SU-DHL-6 (cell line): ENCODE measurements around the gene SELENOS.

ENCODE experiments used
- H2AFZ ChIP-seq: fragments of 200-600 bp; sonication (generic); 2 replicates; pipeline ENCODE4 v1.6.1; 2014; ENCODE audit warnings: low read depth, mild to moderate bottlenecking, moderate library complexity, mixed read lengths, antibody characterized with exemption, low read length; ENCODE audit not compliant: severe bottlenecking
- H3F3A ChIP-seq: fragments of 200-600 bp; shearing (Covaris generic); 2 replicates; pipeline ENCODE4 v1.6.0; 2016; ENCODE audit warnings: antibody characterized with exemption, mild to moderate bottlenecking; ENCODE audit not compliant: insufficient read depth
- H3K27ac ChIP-seq: fragments of 200-600 bp; sonication (generic); 2 replicates; pipeline ENCODE4 v1.5.1; 2016; ENCODE audit warnings: low read depth, mild to moderate bottlenecking, low read length, moderate library complexity, mixed read lengths
- H3K27me3 ChIP-seq: fragments of 200-600 bp; sonication (generic), shearing (Covaris generic); 2 replicates; pipeline ENCODE4 v1.6.0; 2014; ENCODE audit warnings: mild to moderate bottlenecking, low read length
- H3K36me3 ChIP-seq: fragments of 200-600 bp; sonication (generic); 2 replicates; pipeline ENCODE4 v1.6.1; 2014; ENCODE audit warnings: mild to moderate bottlenecking, low read length, mixed read lengths
- H3K4me2 ChIP-seq: fragments of 300-600, 200-600 bp; shearing (Covaris generic), sonication (generic); 2 replicates; pipeline ENCODE4 v1.6.0; 2014; ENCODE audit warnings: low read length, low read depth, mild to moderate bottlenecking; ENCODE audit not compliant: poor library complexity, severe bottlenecking
- H3K4me3 ChIP-seq: fragments of 200-600 bp; sonication (generic); 2 replicates; pipeline ENCODE4 v1.5.1; 2014; ENCODE audit warnings: antibody characterized with exemption, low read length, mild to moderate bottlenecking, mixed read lengths; ENCODE audit not compliant: insufficient read depth, poor library complexity, severe bottlenecking
- H3K79me2 ChIP-seq: fragments of 200-600 bp; sonication (generic); 2 replicates; pipeline ENCODE4 v1.6.1; 2014; ENCODE audit warnings: mild to moderate bottlenecking, low read length, moderate library complexity; ENCODE audit not compliant: insufficient read depth
- H3K9ac ChIP-seq: fragments of 200-600 bp; sonication (generic); 2 replicates; pipeline ENCODE4 v1.7.0; 2014; ENCODE audit warnings: mild to moderate bottlenecking, low read length
- H3K9me2 ChIP-seq: fragments of 200-600 bp; sonication (generic); replicated peaks from 2 replicates; pipeline ENCODE4 v1.6.1; 2014; ENCODE audit warnings: low read length; ENCODE audit not compliant: insufficient read depth
- H3K9me3 ChIP-seq: fragments of 200-600 bp; sonication (generic); 2 replicates; pipeline ENCODE4 v1.6.1; 2014; ENCODE audit warnings: low read length, mixed read lengths; ENCODE audit not compliant: insufficient read depth
- H4K20me1 ChIP-seq: fragments of 200-600 bp; sonication (generic); 2 replicates; pipeline ENCODE4 v1.6.1; 2014; ENCODE audit warnings: low read depth, mild to moderate bottlenecking, antibody characterized with exemption, low read length, moderate library complexity, mixed read lengths
- EZH2phosphoT487 ChIP-seq: fragments of 200-600 bp; sonication (generic), shearing (Covaris generic); conservative IDR thresholded peaks from 2 replicates; pipeline ENCODE4 v1.6.1; 2018; ENCODE audit warnings: mild to moderate bottlenecking, antibody characterized with exemption, low read length, moderate library complexity, mixed read lengths
- TF ChIP-seq, protein P1 (sequence below): fragments of 200-600 bp; sonication (generic); IDR thresholded peaks from one replicate; pipeline ENCODE4 v1.5.1; 2017; ENCODE audit warnings: antibody characterized with exemption, mild to moderate bottlenecking, low read length, moderate library complexity; ENCODE audit not compliant: insufficient read depth, poor library complexity, severe bottlenecking

SELENOS gene, protein sequence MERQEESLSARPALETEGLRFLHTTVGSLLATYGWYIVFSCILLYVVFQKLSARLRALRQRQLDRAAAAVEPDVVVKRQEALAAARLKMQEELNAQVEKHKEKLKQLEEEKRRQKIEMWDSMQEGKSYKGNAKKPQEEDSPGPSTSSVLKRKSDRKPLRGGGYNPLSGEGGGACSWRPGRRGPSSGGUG

DNA sequence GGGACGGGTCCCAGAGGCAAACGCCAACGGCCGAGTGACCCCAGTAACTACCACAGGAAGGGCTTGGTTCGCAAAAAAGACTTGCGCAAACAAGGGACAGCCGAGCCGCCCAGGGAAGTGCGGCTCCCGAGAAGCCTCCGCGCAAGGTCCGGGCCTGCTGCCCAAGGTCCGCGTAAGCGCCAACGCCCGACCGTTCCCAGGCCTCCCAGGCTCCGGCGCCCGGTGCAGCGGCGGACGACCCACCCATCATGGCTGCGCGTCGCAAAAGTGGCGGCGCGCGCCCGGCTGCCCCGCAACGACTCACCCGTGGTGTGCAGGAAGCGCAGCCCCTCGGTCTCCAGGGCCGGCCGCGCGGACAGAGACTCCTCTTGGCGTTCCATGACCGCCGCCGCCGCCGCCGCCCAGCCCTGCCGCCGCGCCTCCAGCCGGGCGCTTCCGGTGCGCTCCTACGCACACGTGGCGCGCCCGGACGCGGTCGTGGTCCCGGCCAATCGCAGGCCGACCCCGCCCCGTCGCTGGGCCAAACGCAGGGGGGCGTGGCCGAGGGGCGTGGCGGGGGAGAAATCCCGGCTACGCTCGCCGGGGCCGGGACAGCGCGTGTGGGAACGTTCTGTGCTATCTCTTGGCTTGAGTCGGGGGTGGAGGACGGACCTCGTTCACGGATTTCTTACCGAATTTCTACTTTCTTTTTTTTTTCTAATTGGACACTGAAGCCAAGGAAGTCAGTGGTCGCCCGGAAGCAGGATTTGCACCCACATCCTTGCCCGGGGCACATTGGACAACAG lies at the start of gene SELENOS:
Gene SELENOS (minus strand): TSS at position 448 of the 785 bp plus-strand sequence. CDS start 68 bp downstream, at position 380.
- H3K9me2 ChIP-seq: no peaks in the 10 kb centered on the region
- peak within 1 kb of the TSS; percentile 77 for H3K9ac ChIP-seq
- peak within 1 kb of the TSS; percentile 96 for H3K4me2 ChIP-seq
- H3K79me2 ChIP-seq: peaks cover 11% of the 10 kb centered on the region
- H3K27me3 ChIP-seq: no peaks in the 10 kb centered on the region
- H3K36me3 ChIP-seq: peaks cover 14% of the 10 kb centered on the region; the same call in 1 of the 2 replicates
- H4K20me1 ChIP-seq: no peaks in the 10 kb centered on the region
- peaks cover 34% of the 10 kb centered on the region for H3F3A ChIP-seq
- no peak for TF ChIP-seq EZH2phosphoT487
- TF ChIP-seq, protein P1, sequence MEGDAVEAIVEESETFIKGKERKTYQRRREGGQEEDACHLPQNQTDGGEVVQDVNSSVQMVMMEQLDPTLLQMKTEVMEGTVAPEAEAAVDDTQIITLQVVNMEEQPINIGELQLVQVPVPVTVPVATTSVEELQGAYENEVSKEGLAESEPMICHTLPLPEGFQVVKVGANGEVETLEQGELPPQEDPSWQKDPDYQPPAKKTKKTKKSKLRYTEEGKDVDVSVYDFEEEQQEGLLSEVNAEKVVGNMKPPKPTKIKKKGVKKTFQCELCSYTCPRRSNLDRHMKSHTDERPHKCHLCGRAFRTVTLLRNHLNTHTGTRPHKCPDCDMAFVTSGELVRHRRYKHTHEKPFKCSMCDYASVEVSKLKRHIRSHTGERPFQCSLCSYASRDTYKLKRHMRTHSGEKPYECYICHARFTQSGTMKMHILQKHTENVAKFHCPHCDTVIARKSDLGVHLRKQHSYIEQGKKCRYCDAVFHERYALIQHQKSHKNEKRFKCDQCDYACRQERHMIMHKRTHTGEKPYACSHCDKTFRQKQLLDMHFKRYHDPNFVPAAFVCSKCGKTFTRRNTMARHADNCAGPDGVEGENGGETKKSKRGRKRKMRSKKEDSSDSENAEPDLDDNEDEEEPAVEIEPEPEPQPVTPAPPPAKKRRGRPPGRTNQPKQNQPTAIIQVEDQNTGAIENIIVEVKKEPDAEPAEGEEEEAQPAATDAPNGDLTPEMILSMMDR: no peak
- H2AFZ ChIP-seq: peak within 1 kb of the TSS; percentile 76
- no peaks in the 10 kb centered on the region for H3K9me3 ChIP-seq
- H3K4me3 ChIP-seq: peak within 1 kb of the TSS; percentile 80
- H3K27ac ChIP-seq: peak within 1 kb of the TSS; percentile 33

DNA sequence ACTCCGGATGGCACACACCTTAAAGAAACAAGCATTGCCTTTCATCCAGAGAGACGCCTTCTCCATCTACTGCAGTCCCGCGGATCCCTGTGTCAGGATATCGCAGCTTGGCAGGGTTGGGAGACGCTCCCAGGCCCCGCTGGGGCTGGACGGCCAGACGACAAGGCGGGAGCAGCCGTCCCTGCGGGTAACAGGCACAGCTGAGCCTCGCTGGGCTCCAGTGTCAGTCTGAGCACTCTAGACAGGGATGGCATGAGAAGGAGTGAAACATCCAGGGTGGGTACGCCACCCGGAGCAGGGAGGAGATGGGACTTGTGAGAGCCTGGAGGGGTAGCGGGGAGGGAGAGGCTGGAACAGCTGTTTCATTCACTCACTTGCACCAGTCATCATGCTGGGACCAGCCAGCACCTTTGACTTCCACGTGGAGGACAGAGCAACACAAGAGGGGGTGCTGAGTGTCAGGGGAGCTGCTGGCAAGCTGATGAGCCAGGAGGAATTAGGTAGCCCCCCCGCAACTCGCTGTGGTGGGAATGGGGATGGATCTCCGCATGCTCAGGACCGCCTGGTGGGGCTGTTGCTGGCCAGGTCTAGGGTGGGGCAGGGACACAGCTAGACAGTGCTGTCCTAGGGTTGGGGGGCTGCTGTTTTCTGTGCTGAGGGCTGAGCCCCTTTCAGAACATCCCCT lies 49.3 kb upstream of the SELENOS start:
- Histone ChIP-seq H3F3A (no peaks in the 10 kb centered on the region), H4K20me1 (no peaks in the 10 kb centered on the region), H3K27ac (no peak overlapping the region), H3K4me3 (no peak overlapping the region), H3K9me3 (no peaks in the 10 kb centered on the region), H3K27me3 (no peaks in the 10 kb centered on the region), H3K9me2 (no peaks in the 10 kb centered on the region), H3K36me3 (no peaks in the 10 kb centered on the region), H3K79me2 (no peaks in the 10 kb centered on the region), H3K9ac (no peak overlapping the region), H2AFZ (no peak overlapping the region), H3K4me2 (no peak overlapping the region)
- TF ChIP-seq, protein P1: no peak
- TF ChIP-seq EZH2phosphoT487: no peak

DNA sequence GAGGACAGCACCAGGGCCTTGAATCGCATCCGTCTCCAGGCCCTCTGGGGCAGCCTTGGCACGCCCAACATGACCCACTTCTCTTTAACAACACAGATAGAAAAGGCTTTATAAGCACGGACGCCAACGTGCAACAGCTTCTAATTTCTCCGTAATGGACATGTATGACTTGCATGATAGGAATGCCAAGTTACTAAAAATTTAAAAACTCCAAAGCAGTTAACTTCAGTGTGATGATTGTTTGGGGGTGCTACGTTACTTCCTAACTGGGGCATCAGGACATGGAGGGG lies 48.7 kb upstream of the SELENOS start:
- no peak for TF ChIP-seq EZH2phosphoT487
- TF ChIP-seq, protein P1: no peak
- Histone ChIP-seq H3K36me3 (no peaks in the 10 kb centered on the region), H3K27ac (no peak overlapping the region), H3K4me2 (no peak overlapping the region), H3K9me2 (no peaks in the 10 kb centered on the region), H3K9ac (no peak overlapping the region), H4K20me1 (no peaks in the 10 kb centered on the region), H2AFZ (no peak overlapping the region), H3K27me3 (no peaks in the 10 kb centered on the region), H3F3A (no peaks in the 10 kb centered on the region), H3K4me3 (no peak overlapping the region), H3K9me3 (no peaks in the 10 kb centered on the region), H3K79me2 (no peaks in the 10 kb centered on the region)
